ENCODE results near the gene LETMD1.

Gene LETMD1

DNA sequence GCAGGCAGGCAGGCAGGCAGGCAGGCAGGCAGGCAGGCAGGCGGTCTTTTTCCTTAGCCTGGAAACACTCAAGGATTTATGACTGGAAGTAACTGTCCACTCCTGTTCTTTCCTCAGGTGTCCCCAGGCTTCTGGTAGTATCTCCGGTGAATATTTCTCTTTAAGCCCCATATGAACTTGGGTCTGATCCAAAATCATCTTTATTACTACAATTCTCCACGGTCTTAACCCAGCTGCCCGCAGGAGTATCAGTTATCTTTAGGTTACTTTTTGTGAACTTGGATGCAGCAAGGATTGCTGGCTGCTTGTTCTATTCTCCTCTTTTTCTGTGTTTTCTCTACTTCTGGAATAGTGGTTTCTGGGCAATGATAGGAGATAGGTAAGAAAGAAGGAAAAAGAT lies 32.0 kb downstream of the LETMD1 start:
- DNase-seq: no peak

DNA sequence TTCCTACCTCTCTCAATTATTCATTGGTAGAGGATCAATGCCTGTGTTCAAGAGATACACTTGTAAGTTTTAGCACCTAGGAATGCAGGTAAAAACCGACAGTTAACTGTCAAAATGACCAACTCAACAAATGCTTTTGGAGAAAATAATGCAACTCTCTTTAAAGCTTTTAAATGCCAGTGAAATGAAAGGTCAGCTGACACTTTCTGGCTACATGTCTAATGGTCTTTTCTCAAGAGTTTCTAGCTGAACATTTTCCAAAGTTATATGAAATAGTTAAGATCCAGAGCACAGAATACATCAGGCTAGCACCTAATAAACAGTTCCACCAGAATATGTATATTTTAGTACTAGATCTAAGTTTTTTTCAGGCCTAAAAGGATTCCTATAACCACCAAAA lies 33.3 kb downstream of the LETMD1 start:
- DNase-seq: no peak

DNA sequence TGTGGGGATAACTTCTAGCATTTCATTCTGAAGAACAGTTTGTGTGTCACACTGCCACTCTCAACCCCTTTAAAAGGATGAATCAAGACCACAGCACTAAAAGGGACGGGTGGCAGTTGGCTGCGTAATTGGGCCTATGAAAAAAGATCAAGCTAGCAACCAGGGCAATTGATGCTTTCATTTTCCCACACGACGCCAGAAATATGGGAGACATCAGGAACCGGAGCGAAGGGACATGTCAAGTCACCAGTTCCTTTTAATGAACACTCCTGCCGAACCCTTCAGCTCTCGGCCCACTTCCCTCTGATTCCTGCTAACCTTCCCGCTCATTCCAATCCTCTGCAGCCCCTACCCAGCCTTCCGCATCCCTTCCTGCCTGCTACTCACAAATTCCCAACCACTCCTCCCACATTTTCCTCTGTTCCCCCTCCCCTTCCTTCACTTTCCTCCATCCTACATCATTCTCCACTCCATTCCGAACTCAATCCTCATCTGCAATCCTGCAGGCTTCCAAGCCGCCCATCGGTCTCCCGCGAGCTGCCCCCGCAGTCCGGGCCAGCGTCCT lies 34.5 kb downstream of the LETMD1 start:
- DNase-seq: peak in 1 of 2 experiments; percentile 33

DNA sequence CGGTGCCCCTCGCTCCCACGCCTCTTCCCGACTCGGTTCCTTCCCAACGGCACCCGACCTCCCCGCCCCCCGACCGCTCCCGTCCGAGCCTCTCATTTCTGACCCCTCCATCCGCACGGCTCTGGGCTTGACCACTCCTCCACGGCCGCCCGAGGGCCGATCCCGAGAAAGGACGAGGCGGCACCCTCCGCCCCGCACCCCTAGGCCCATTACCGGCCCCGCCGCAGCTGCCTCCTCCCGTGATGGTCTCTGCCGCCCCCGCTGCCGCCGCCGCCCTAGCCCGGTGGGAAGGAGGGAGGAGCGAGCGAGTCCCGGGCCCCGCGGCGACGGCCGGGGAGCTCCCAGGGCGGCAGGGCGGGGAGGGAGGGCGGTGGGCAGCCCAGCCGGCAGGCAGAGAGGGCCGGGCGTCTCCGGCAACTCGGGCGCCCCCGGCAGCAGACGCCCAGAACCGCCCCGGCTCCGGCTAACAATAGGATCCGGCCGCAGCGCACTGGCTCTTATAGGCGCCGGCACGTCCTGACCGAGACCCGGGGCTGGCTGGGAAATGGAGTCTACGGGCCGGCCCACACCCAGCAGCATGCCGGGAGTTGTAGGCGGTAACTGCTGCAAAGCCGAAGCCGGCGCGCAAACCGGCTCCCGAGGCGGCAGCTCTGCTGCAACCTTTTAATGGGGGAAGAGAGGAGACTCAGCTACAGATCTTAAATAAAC lies 35.2 kb downstream of the LETMD1 start, which contains the start of gene CSRNP2:
CSRNP2 (minus strand) TSS at position 471 of the 708 bp plus-strand sequence. CDS start 7,035 bp downstream, outside the sequence.
- peak; percentile 86 to 95 for DNase-seq

DNA sequence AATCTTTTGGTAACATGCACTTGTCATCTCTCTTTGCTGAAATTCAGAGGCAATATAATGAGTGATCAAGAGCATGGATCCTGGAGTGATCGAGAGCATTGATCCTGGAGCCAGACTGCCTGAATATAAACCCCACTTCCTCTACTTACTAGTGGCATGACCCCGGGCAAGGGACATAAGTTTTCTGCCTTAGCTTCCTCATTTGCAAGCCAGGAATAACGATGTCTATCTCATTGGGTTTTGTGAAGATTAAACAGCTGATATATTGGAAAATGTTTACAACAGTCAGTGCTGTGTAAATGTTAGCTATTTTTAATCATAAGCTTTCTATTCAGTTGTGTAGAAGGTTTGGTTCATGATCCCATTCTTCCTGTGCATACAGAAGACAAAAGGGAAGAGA lies 37.6 kb downstream of the LETMD1 start:
- DNase-seq: no peak

DNA sequence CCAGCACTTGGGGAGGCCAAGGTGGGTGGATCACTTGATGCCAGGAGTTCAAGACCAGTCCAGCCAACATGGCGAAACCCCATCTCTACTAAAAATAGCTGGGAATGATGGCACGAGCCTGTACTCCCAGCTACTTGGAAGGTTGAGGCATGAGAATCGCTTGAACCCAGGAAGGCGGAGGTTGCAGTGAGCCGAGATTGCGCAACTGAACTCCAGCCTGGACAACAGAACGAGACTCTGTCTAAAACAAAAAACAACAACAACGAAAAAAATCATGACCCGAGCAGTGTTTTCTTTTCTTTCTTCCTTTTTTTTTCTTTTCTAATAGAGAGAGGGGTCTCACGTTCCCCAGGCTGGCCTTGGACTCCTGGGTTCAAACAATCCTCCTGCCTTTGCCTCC lies 38.8 kb downstream of the LETMD1 start:
- DNase-seq: no peak

DNA sequence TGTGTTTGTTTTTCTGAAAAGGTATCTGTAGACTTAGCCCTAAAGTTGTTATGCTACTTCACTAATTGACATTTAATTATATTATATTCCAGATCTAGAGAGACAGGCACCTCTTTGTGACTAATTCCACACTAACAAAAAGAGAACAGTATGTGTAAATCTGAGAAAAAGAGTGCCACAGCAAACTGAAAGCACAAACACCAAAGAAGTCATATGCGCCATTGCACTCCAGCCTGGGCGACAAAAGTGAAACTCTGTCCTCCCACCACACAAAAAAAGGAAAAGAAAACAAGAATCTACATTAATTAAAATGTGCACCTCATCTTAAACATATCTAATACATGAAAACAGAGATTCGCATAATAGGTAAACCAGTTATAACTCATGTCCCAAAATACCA lies 39.7 kb downstream of the LETMD1 start:
- no peak for DNase-seq

DNA sequence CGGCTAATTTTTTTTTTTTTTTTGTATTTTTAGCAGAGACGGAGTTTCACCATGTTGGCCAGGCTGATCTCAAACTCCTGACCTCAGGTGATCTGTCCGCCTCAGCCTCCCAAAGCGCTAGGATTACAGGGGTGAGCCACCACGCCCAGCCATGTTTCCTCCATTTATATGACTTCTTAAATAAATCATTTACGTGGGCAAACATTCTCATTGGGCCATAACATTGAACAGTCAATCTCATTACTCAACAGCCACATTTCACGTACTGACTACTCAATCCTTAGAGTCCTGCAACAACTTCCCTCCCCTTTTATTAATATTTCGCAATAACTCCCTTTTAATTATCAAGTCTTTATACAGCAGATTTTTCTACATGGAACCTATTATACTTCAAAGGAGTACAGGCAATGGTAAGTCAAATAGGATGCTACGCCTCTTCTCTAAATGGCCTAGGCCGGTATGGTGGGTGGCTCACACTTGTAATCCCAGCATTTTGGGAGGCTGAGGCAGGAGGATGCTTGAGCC lies 42.6 kb downstream of the LETMD1 start:
- DNase-seq: no peak

DNA sequence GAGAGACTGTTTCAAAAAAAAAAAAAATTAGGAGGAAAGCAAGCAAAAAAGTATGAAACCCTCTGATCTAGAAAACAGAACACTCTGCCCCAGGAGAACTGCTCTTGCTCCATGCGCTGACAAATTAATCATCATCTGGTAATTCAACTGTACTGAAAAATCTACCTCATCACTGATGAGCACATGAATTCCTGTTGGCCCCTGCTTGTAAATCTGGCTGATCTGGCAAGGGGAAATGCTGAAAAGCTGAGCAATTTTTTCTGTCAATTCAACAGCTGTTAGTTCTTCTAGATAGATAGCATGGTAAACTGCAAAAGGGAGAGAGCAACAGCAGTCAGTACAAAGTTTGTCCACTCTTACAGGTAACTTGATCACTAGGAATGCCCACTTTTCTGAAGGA lies 50.5 kb downstream of the LETMD1 start:
- DNase-seq: no peak

DNA sequence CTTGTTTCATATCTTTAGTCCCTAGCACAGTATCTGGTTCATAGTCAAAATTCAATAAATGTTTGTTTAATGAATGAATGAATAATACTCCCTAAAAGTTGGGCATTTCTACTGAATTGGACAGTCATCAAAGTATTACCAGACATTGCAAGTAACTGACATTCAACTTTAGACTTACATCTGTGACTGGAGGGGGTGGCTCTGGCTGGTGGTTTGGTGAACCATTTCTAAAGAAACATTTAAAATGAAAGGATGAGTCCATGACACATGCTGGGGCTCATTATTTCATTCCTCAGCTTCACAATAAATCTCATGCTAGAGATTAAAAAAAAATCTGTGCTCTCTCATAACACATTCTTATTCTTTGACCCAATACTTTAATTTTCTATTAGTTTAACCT lies 55.9 kb downstream of the LETMD1 start:
- DNase-seq: no peak

DNA sequence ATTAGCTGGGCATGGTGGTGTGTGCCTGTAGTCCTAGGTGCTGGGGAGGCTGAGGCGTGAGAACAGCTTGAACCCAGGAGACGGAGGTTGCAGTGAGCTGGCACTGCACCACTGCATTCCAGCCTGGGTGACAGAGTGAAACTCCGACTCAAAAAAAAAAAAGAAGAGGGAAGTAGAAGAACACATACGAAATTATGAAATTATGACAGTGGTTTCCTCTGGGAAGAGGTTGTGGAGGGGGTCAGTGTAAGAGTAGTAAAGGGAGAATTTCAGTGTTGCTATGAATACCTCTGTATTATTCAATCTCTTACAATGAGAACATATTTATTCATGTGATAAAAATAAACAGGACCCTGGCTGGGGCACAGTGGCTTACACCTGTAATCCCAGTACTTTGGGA lies 60.0 kb downstream of the LETMD1 start:
- no peak for DNase-seq

Data from NCI-H446 (cell line).